Gastrocnemius medialis (tissue), 4 donors: ENCODE results near the gene RGS14. TPM values are rescaled to one million over a fixed set of nuclear protein-coding genes. Genes with fewer than 3 reads are reported as not detected.

Experiments used
- ATAC-seq, 2 donors: fragments of 150-250 bp; one replicate each; pipeline ENCODE4 v1.9.1; 2016
- DNase-seq, 2 donors: peaks; one replicate each; pipeline ENCODE4 v3.0.0-alpha.2; 2019
- H3K27ac ChIP-seq, 4 donors: fragments of 200-600 bp; sonication (generic); 1 replicate in 1 of 4; 2 replicates in 3 of 4; pipeline ENCODE4 v1.5.1; 2016 to 2018; ENCODE audit warnings: mild to moderate bottlenecking in 2 of 4, moderate library complexity in 1 of 4
- H3K27me3 ChIP-seq, 3 donors: fragments of 200-600 bp; sonication (generic) in 2 of 3; 1 replicate in 1 of 3; 2 replicates in 2 of 3; pipeline versions ENCODE4 v1.5.1 to v1.6.0; 2016 to 2019; ENCODE audit warnings: mild to moderate bottlenecking in 1 of 3, moderate library complexity in 1 of 3
- H3K36me3 ChIP-seq, 2 donors: fragments of 200-600 bp; sonication (generic) in 1 of 2; one replicate each; pipeline ENCODE4 v1.5.1; 2017 to 2018
- H3K4me1 ChIP-seq, 2 donors: fragments of 200-600 bp; sonication (generic) in 1 of 2; one replicate each; pipeline ENCODE4 v1.5.1; 2016 to 2017; ENCODE audit warnings: mild to moderate bottlenecking in 2 of 2
- H3K4me3 ChIP-seq, 4 donors: fragments of 200-600 bp; sonication (generic) in 3 of 4; 1 replicate in 1 of 4; 2 replicates in 3 of 4; pipeline ENCODE4 v1.5.1; 2016 to 2019; ENCODE audit warnings: mild to moderate bottlenecking in 2 of 4
- H3K9me3 ChIP-seq, 3 donors: fragments of 200-600 bp; sonication (generic) in 2 of 3; 1 replicate in 1 of 3; 2 replicates in 2 of 3; pipeline ENCODE4 v1.5.1; 2016 to 2019
- CTCF ChIP-seq, 5 experiments: fragments of 450-650 bp in 3 of 5; fragments of 200-600 bp in 2 of 5; sonication (generic) in 2 of 5; IDR thresholded peaks in 4 of 5; conservative IDR thresholded peaks in 1 of 5; 1 replicate in 4 of 5; 2 replicates in 1 of 5; pipeline ENCODE4 v1.5.1; 2016 to 2019; ENCODE audit warnings: antibody characterized with exemption in 5 of 5, mild to moderate bottlenecking in 3 of 5, moderate library complexity in 3 of 5
- POLR2A ChIP-seq, 2 donors: fragments of 450-650 bp; IDR thresholded peaks; one replicate each; pipeline ENCODE4 v1.6.1; 2017; ENCODE audit warnings: antibody characterized with exemption in 2 of 2, mild to moderate bottlenecking in 2 of 2, moderate library complexity in 2 of 2
- in situ Hi-C, 4 donors: fragments of 200-750 bp; cut with MboI; loops; one replicate each; pipeline versions ENCODE4 v1.15.0 to v1.8.0; 2017; ENCODE audit warnings: low sequenced_read_pairs in 4 of 4
- intact Hi-C: fragments of 100-400 bp; cut with DNase I; formaldehyde crosslinking; loops from one replicate; pipeline ENCODE4 v1.15.1; 2023; ENCODE audit warnings: low total_unique reads
- total RNA-seq, 4 donors: library from RNA; depleted of rRNA; stranded (reverse); fragments of >200 nt; gene quantifications; one replicate each; pipeline versions ENCODE4 v1.1.0 to v1.2.3, GENCODE V29; 2016

Gene RGS14
- total RNA-seq, 4 donors from 2014 or later = 1.6 to 25.9 (median 5.0) TPM

GRCh38 chr5:177364159-177364962 is 6.6 kb downstream of the RGS14 start:
- H3K36me3 ChIP-seq = no peaks in the 10 kb centered on the region
- no peaks in the 10 kb centered on the region for H3K9me3 ChIP-seq
- peaks cover 16 to 36% of the 10 kb centered on the region in 2 donors for H3K4me1 ChIP-seq
- in situ Hi-C loops (no loop called here), intact Hi-C loops (no loop called here)
- no peak for ATAC-seq
- no peaks in the 10 kb centered on the region for H3K27me3 ChIP-seq
- no peak for DNase-seq
- H3K4me3 ChIP-seq = no peak overlapping the region
- H3K27ac ChIP-seq = no peak overlapping the region
- TF ChIP-seq POLR2A (IDR thresholded peaks at IDR 0.05) = no peak
- TF ChIP-seq CTCF (IDR thresholded peaks at IDR 0.05 in 4 of 5, conservative IDR thresholded peaks at IDR 0.05 in 1 of 5) = no peak

GRCh38 chr5:177365845-177366527 is 8.3 kb downstream of the RGS14 start:
- Histone ChIP-seq H3K27me3 (no peaks in the 10 kb centered on the region), H3K27ac (peak overlapping the region; percentile 92 to 93 (median 92)), H3K36me3 (no peaks in the 10 kb centered on the region), H3K4me1 (peaks cover 27 to 46% of the 10 kb centered on the region in 2 donors), H3K4me3 (peak overlapping the region in 2 of 4 donors; percentile 68 to 85), H3K9me3 (no peaks in the 10 kb centered on the region)
- in situ Hi-C loops = no loop called here
- ATAC-seq (no peak), DNase-seq (no peak)
- intact Hi-C loops = loop anchor here (5.0 kb wide), 1 partner anchor 54 kb away; the partner anchor contains the start of gene MXD3
- TF ChIP-seq POLR2A (IDR thresholded peaks at IDR 0.05) = no peak
- TF ChIP-seq CTCF (IDR thresholded peaks at IDR 0.05 in 4 of 5, conservative IDR thresholded peaks at IDR 0.05 in 1 of 5) = no peak

GRCh38 chr5:177366528-177367322 is 9.0 kb downstream of the RGS14 start:
- intact Hi-C loops (loop anchor here (5.0 kb wide), 1 partner anchor 54 kb away; the partner anchor contains the start of gene MXD3), in situ Hi-C loops (no loop called here)
- Histone ChIP-seq H3K4me1 (peaks cover 32 to 52% of the 10 kb centered on the region in 2 donors), H3K4me3 (peak overlapping the region; percentile 63 to 85 (median 74)), H3K9me3 (no peaks in the 10 kb centered on the region), H3K27ac (peak overlapping the region; percentile 92 to 93 (median 92)), H3K36me3 (no peaks in the 10 kb centered on the region), H3K27me3 (no peaks in the 10 kb centered on the region)
- peak; percentile 73 to 78 for ATAC-seq
- DNase-seq = peak; percentile 85 to 90
- peak; percentile 31 to 42 for TF ChIP-seq POLR2A (IDR thresholded peaks at IDR 0.05)
- TF ChIP-seq CTCF (IDR thresholded peaks at IDR 0.05 in 4 of 5, conservative IDR thresholded peaks at IDR 0.05 in 1 of 5) = no peak

GRCh38 chr5:177367323-177367848 is 9.7 kb downstream of the RGS14 start:
- DNase-seq = no peak
- Histone ChIP-seq H3K4me3 (peak overlapping the region; percentile 63 to 85 (median 74)), H3K36me3 (no peaks in the 10 kb centered on the region), H3K4me1 (peaks cover 39 to 52% of the 10 kb centered on the region in 2 donors), H3K27ac (peak overlapping the region; percentile 92 to 93 (median 92)), H3K27me3 (no peaks in the 10 kb centered on the region), H3K9me3 (no peaks in the 10 kb centered on the region)
- in situ Hi-C loops = no loop called here
- peak; percentile 13 to 16 for ATAC-seq
- intact Hi-C loops = loop anchor here (5.0 kb wide), 1 partner anchor 55 kb away; the partner anchor contains the start of gene MXD3
- TF ChIP-seq POLR2A (IDR thresholded peaks at IDR 0.05) (no peak), CTCF (IDR thresholded peaks at IDR 0.05 in 4 of 5, conservative IDR thresholded peaks at IDR 0.05 in 1 of 5) (no peak)
